CD4-positive, alpha-beta T cell treated with Interleukin-21 for 1 hour (primary cell): Measurements from ENCODE around the gene CARMIL3.

Source experiments
- DNase-seq: peaks from one replicate; pipeline ENCODE4 v3.0.0-alpha.2; 2020

The CARMIL3 gene

GRCh38 chr14:24077086-24077485 is 25.3 kb downstream of the CARMIL3 start:
- DNase-seq, result no peak

- no peak for DNase-seq
Observed at GRCh38 chr14:24078146-24078545, 26.3 kb downstream of the CARMIL3 start.

- DNase-seq, result no peak
Observed at GRCh38 chr14:24079491-24080141, 27.8 kb downstream of the CARMIL3 start.

GRCh38 chr14:24080142-24080530 is 28.3 kb downstream of the CARMIL3 start:
- no peak for DNase-seq

- peak; percentile 72 for DNase-seq
Observed at GRCh38 chr14:24080888-24081738, 29.3 kb downstream of the CARMIL3 start.

- no peak for DNase-seq
Observed at GRCh38 chr14:24081739-24082211, 30.0 kb downstream of the CARMIL3 start.

- DNase-seq, result no peak
Observed at GRCh38 chr14:24082411-24083080, 30.7 kb downstream of the CARMIL3 start.

- DNase-seq, result no peak
Observed at GRCh38 chr14:24083462-24083861, 31.7 kb downstream of the CARMIL3 start.

GRCh38 chr14:24084440-24084839 is 32.6 kb downstream of the CARMIL3 start:
- DNase-seq, result no peak

- no peak for DNase-seq
Observed at GRCh38 chr14:24085215-24085614, 33.4 kb downstream of the CARMIL3 start.

- DNase-seq, result no peak
Observed at GRCh38 chr14:24086193-24086955, 34.6 kb downstream of the CARMIL3 start.

GRCh38 chr14:24087004-24087403 is 35.2 kb downstream of the CARMIL3 start:
- DNase-seq, result no peak

- no peak for DNase-seq
Observed at GRCh38 chr14:24088095-24088494, 36.3 kb downstream of the CARMIL3 start.

- DNase-seq, result no peak
Observed at GRCh38 chr14:24089890-24090289, 38.1 kb downstream of the CARMIL3 start.

GRCh38 chr14:24092110-24092504 is 40.3 kb downstream of the CARMIL3 start:
- no peak for DNase-seq

- no peak for DNase-seq
Observed at GRCh38 chr14:24092505-24093206, 40.8 kb downstream of the CARMIL3 start.

- DNase-seq, result no peak
Observed at GRCh38 chr14:24093207-24093900, 41.5 kb downstream of the CARMIL3 start.

GRCh38 chr14:24093901-24094840 is 42.4 kb downstream of the CARMIL3 start, which contains the start of gene PCK2:
Gene PCK2, plus strand, starts transcription at chr14:24094311. Its CDS starts 95 bp downstream, at chr14:24094406.
- peak; percentile 73 for DNase-seq

- peak; percentile 9 for DNase-seq
Observed at GRCh38 chr14:24094841-24095270, 43.0 kb downstream of the CARMIL3 start.
